Gastrocnemius medialis (tissue), 4 donors: ENCODE data around the gene MTA1. TPM values are rescaled to one million over a fixed set of nuclear protein-coding genes. Genes with fewer than 3 reads are reported as not detected.

Source experiments
- ATAC-seq, 2 donors: fragments of 150-250 bp; one replicate each; pipeline ENCODE4 v1.9.1; 2016
- DNase-seq, 2 donors: peaks; one replicate each; pipeline ENCODE4 v3.0.0-alpha.2; 2019
- H3K27ac ChIP-seq, 4 donors: fragments of 200-600 bp; sonication (generic); 1 replicate in 1 of 4; 2 replicates in 3 of 4; pipeline ENCODE4 v1.5.1; 2016 to 2018; ENCODE audit warnings: mild to moderate bottlenecking in 2 of 4, moderate library complexity in 1 of 4
- H3K27me3 ChIP-seq, 3 donors: fragments of 200-600 bp; sonication (generic) in 2 of 3; 1 replicate in 1 of 3; 2 replicates in 2 of 3; pipeline versions ENCODE4 v1.5.1 to v1.6.0; 2016 to 2019; ENCODE audit warnings: mild to moderate bottlenecking in 1 of 3, moderate library complexity in 1 of 3
- H3K36me3 ChIP-seq, 2 donors: fragments of 200-600 bp; sonication (generic) in 1 of 2; one replicate each; pipeline ENCODE4 v1.5.1; 2017 to 2018
- H3K4me1 ChIP-seq, 2 donors: fragments of 200-600 bp; sonication (generic) in 1 of 2; one replicate each; pipeline ENCODE4 v1.5.1; 2016 to 2017; ENCODE audit warnings: mild to moderate bottlenecking in 2 of 2
- H3K4me3 ChIP-seq, 4 donors: fragments of 200-600 bp; sonication (generic) in 3 of 4; 1 replicate in 1 of 4; 2 replicates in 3 of 4; pipeline ENCODE4 v1.5.1; 2016 to 2019; ENCODE audit warnings: mild to moderate bottlenecking in 2 of 4
- H3K9me3 ChIP-seq, 3 donors: fragments of 200-600 bp; sonication (generic) in 2 of 3; 1 replicate in 1 of 3; 2 replicates in 2 of 3; pipeline ENCODE4 v1.5.1; 2016 to 2019
- POLR2A ChIP-seq, 2 donors: fragments of 450-650 bp; IDR thresholded peaks; one replicate each; pipeline ENCODE4 v1.6.1; 2017; ENCODE audit warnings: antibody characterized with exemption in 2 of 2, mild to moderate bottlenecking in 2 of 2, moderate library complexity in 2 of 2
- in situ Hi-C, 4 donors: fragments of 200-750 bp; cut with MboI; loops; one replicate each; pipeline versions ENCODE4 v1.15.0 to v1.8.0; 2017; ENCODE audit warnings: low sequenced_read_pairs in 4 of 4
- intact Hi-C: fragments of 100-400 bp; cut with DNase I; formaldehyde crosslinking; loops from one replicate; pipeline ENCODE4 v1.15.1; 2023; ENCODE audit warnings: low total_unique reads
- total RNA-seq, 4 donors: library from RNA; depleted of rRNA; stranded (reverse); fragments of >200 nt; gene quantifications; one replicate each; pipeline versions ENCODE4 v1.1.0 to v1.2.3, GENCODE V29; 2016
- TF ChIP-seq, protein P1 (sequence below), 5 experiments: fragments of 450-650 bp in 3 of 5; fragments of 200-600 bp in 2 of 5; sonication (generic) in 2 of 5; IDR thresholded peaks in 4 of 5; conservative IDR thresholded peaks in 1 of 5; 1 replicate in 4 of 5; 2 replicates in 1 of 5; pipeline ENCODE4 v1.5.1; 2016 to 2019; ENCODE audit warnings: antibody characterized with exemption in 5 of 5, mild to moderate bottlenecking in 3 of 5, moderate library complexity in 3 of 5

Gene MTA1
- total RNA-seq, 4 donors from 2014 or later, result 18.2 to 30.8 (median 28.2) TPM

DNA sequence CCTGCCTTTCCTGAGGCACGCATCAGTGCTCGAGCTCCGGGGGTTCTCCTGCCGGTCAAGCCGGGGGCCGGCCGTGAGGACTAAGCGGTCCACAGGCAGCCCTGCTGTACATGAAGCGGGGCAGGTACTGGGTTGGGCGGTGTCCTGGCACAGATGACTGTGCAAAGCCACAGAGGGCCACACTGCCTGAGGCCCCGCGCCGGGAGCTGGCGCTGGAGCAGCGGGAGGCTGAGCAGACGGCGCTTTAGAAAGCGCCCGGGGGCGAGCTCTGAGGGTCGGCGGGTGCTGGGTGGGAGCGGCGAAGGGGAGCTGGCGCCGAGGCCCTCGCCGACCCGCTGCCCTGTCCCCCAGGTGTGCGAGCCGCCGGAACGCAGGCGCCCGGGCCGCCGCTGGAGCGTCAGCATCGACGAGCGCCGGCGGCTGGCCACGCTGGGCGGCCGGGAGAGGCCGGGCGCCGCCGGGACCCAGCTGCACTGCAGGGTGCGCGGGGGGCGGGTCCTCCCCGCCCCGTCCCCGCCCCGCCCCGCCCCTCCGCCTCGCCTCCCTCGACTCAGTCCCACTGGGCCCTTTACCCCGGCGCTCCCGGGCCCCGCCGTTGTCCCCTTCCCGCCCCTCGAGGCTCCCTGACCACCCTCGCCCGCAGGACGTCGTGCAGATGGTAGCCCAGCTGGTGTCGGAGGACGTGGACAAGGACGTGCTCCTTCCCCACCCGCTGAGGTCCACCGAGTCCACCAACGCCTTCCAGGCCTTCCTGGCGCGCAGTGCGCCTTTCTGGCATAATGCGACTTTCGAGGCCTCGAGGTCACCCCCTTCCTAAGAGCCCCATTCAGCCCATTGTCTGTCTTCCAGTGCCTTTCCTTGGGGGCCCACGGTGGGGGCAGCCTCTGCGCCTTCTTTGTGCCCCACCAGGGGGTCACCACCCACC lies 8.3 kb upstream of the MTA1 start:
- no peak for DNase-seq
- intact Hi-C loops, result loop anchor here (10.0 kb wide), 1 partner anchor 106 kb away; the partner anchor contains the start of gene BRF1
- H3K27me3 ChIP-seq, result peaks cover 0 to 4% (median 0%) of the 10 kb centered on the region in 3 donors
- TF ChIP-seq POLR2A (IDR thresholded peaks at IDR 0.05), result no peak
- TF ChIP-seq, protein P1, sequence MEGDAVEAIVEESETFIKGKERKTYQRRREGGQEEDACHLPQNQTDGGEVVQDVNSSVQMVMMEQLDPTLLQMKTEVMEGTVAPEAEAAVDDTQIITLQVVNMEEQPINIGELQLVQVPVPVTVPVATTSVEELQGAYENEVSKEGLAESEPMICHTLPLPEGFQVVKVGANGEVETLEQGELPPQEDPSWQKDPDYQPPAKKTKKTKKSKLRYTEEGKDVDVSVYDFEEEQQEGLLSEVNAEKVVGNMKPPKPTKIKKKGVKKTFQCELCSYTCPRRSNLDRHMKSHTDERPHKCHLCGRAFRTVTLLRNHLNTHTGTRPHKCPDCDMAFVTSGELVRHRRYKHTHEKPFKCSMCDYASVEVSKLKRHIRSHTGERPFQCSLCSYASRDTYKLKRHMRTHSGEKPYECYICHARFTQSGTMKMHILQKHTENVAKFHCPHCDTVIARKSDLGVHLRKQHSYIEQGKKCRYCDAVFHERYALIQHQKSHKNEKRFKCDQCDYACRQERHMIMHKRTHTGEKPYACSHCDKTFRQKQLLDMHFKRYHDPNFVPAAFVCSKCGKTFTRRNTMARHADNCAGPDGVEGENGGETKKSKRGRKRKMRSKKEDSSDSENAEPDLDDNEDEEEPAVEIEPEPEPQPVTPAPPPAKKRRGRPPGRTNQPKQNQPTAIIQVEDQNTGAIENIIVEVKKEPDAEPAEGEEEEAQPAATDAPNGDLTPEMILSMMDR (IDR thresholded peaks at IDR 0.05 in 4 of 5, conservative IDR thresholded peaks at IDR 0.05 in 1 of 5), result no peak
- H3K36me3 ChIP-seq, result no peaks in the 10 kb centered on the region
- H3K27ac ChIP-seq, result no peak overlapping the region
- H3K9me3 ChIP-seq, result no peaks in the 10 kb centered on the region
- peak overlapping the region; percentile 36 to 57 (median 45) for H3K4me3 ChIP-seq
- H3K4me1 ChIP-seq, result peaks cover 14 to 20% of the 10 kb centered on the region in 2 donors
- in situ Hi-C loops, result no loop called here
- peak; percentile 29 to 45 for ATAC-seq

DNA sequence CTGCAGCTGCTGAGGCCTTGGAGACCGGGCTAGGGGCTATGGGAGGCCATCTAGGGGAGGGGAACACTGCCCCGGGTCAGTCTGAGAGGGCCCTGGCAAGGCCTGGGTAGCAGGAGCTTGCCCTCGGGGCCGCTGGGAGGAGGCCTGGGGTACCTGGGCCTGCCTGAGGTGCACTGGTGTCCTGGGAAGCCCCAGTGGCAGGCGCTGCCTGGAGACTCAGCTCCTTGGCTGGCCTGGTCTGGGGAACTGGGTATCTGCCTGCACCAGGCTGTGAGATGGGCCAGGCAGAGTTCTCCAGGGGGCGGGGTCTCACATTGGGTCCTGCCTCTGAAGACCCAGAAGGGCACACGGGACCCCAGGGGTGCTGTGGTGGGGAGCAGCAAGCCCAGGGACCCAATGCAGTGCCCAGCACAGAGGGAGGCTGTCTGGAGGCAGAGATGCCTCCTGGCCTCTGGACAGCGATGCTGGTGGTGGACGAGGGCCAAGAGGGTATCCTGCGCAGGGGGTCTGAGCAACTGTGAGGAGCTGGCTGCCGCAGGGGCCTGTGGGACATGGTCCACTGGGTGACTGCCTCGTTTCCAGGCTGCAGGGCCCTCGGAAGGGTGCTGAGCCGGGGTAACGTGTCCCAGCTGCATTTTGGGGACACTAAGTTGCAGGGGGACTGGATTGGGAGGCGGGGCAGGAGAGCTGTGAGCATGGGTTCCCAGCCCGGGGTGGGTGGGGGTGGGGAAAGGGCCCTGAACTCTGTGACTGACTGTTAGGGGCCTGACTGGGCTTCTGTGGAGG lies 7.4 kb upstream of the MTA1 start:
- Histone ChIP-seq H3K9me3 (no peaks in the 10 kb centered on the region), H3K4me3 (peak overlapping the region in 2 of 4 donors; percentile 36 to 40), H3K27ac (no peak overlapping the region), H3K27me3 (peaks cover 0 to 4% (median 0%) of the 10 kb centered on the region in 3 donors), H3K36me3 (no peaks in the 10 kb centered on the region), H3K4me1 (peaks cover 14 to 23% of the 10 kb centered on the region in 2 donors)
- in situ Hi-C loops (no loop called here), intact Hi-C loops (loop anchor here (10.0 kb wide), 1 partner anchor 107 kb away; the partner anchor contains the start of gene BRF1)
- DNase-seq (no peak), ATAC-seq (no peak)
- TF ChIP-seq POLR2A (IDR thresholded peaks at IDR 0.05), result no peak
- TF ChIP-seq, protein P1 (IDR thresholded peaks at IDR 0.05 in 4 of 5, conservative IDR thresholded peaks at IDR 0.05 in 1 of 5), result no peak

DNA sequence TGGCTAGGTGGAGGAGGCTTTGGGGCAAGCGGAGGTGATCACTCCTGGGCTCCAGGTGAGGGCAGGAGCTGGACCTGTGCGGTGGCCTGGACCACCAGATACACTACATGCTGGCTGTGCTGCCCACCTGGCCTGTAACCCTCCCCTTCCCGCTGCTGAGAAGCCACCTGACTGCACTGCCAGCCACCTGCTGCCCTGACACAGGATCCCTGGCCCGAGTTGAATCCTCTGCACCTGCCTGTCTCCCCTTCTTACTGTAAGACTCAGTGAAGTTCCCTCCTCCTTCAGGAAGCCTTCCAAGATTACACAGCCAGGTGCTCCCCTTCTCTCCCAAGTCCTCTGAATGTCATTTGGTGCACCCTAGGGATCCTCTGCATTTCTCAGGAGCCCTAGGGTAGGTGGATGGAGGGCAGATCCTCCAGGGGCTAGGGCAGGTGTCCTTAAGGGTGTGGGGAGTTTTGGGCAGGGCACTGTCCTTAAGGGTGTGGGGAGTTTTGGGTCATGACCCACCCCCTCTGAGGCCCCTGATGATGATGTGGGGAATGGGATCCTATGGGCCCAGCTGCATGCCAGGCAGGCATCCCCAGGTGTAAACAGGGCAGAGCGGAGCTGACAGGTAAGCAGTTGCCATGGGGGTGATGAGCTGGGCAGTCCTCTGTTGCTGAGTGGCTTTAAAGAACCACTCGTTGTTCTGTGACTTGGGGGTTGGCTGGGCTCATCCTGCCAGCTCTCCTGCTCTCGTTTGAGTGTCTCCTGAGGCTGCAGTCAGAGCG lies 6.7 kb upstream of the MTA1 start:
- intact Hi-C loops (loop anchor here (10.0 kb wide), 1 partner anchor 108 kb away; the partner anchor contains the start of gene BRF1), in situ Hi-C loops (no loop called here)
- no peak for ATAC-seq
- Histone ChIP-seq H3K4me1 (peaks cover 14 to 23% of the 10 kb centered on the region in 2 donors), H3K27me3 (peaks cover 0 to 4% (median 0%) of the 10 kb centered on the region in 3 donors), H3K9me3 (no peaks in the 10 kb centered on the region), H3K4me3 (no peak overlapping the region), H3K27ac (no peak overlapping the region), H3K36me3 (no peaks in the 10 kb centered on the region)
- DNase-seq, result no peak
- TF ChIP-seq, protein P1 (IDR thresholded peaks at IDR 0.05 in 4 of 5, conservative IDR thresholded peaks at IDR 0.05 in 1 of 5), result no peak
- no peak for TF ChIP-seq POLR2A (IDR thresholded peaks at IDR 0.05)

DNA sequence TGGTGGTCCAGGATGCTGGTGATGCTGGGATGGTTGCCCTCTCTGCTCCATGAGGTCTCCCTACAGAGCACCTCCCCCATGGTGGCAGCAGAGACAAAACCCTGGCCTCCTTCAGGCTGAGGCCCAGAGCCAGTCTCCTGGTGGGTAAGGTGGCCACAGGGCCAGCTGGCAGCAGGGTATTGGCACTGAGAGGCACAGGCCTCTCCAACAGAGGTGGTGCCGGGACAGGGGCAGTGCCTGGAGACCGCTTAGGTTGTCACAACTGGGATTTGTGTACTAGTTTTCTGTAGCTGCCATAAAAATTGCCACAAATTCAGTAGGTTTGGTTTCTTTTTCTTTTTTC lies 6.1 kb upstream of the MTA1 start:
- TF ChIP-seq, protein P1 (IDR thresholded peaks at IDR 0.05 in 4 of 5, conservative IDR thresholded peaks at IDR 0.05 in 1 of 5), result no peak
- TF ChIP-seq POLR2A (IDR thresholded peaks at IDR 0.05), result no peak
- no peak overlapping the region for H3K4me3 ChIP-seq
- no peaks in the 10 kb centered on the region for H3K9me3 ChIP-seq
- peaks cover 0 to 4% (median 0%) of the 10 kb centered on the region in 3 donors for H3K27me3 ChIP-seq
- intact Hi-C loops (loop anchor here (10.0 kb wide), 1 partner anchor 109 kb away; the partner anchor contains the start of gene BRF1), in situ Hi-C loops (no loop called here)
- H3K27ac ChIP-seq, result no peak overlapping the region
- no peak for ATAC-seq
- H3K36me3 ChIP-seq, result no peaks in the 10 kb centered on the region
- peaks cover 14 to 23% of the 10 kb centered on the region in 2 donors for H3K4me1 ChIP-seq
- no peak for DNase-seq
